ENCODE results near the gene CCDC85C. TPM values are rescaled to one million over a fixed set of nuclear protein-coding genes. Genes with fewer than 3 reads are reported as not detected.
A peak's percentile ranks its signal among the peaks of the same experiment; 100 is the strongest.

The CCDC85C gene
- total RNA-seq, 2 donors from 2014 or later = 35.1 to 47.2 TPM

- intact Hi-C loops (cut with DNase I) = loop anchor here (1.0 to 10.0 kb wide), 3 partner anchors 111 to 376 kb away; partner anchors contain the start of gene EML1
- WGBS = 38% methylated on average over 21 of the region's 21 CpGs
- Histone ChIP-seq H3K4me1 (replicated peaks) (peaks cover 10% of the 10 kb centered on the region), H3K9me3 (no peaks in the 10 kb centered on the region), H3K36me3 (peaks cover 0 to 4% of the 10 kb centered on the region in 2 donors), H3K4me3 (no peak overlapping the region), H3K27me3 (replicated peaks; ENCODE audit: insufficient read depth) (no peaks in the 10 kb centered on the region), H3K27ac (no peak overlapping the region)
- DNase-seq (ENCODE audit: low spot score) = peak; percentile 73
- peak; percentile 42 for TF ChIP-seq POLR2AphosphoS5 (IDR thresholded peaks at IDR 0.05)
- TF ChIP-seq POLR2A (IDR thresholded peaks at IDR 0.05) = no peak
- peak; percentile 97 to 98 (median 98) for TF ChIP-seq CTCF (IDR thresholded peaks at IDR 0.05)
Measured at GRCh38 chr14:99518441-99519346, 85.3 kb downstream of the CCDC85C start.

- no peaks in the 10 kb centered on the region for H3K27me3 ChIP-seq (replicated peaks; ENCODE audit: insufficient read depth)
- DNase-seq (ENCODE audit: low spot score) = no peak
- H3K27ac ChIP-seq = no peak overlapping the region
- WGBS = 67% methylated on average over 8 of the region's 16 CpGs
- H3K36me3 ChIP-seq = peaks cover 0 to 4% of the 10 kb centered on the region in 2 donors
- intact Hi-C loops (cut with DNase I) = loop anchor here (1.0 to 10.0 kb wide), 3 partner anchors 111 to 377 kb away; partner anchors contain the start of gene EML1
- peaks cover 1% of the 10 kb centered on the region for H3K4me1 ChIP-seq (replicated peaks)
- TF ChIP-seq CTCF (IDR thresholded peaks at IDR 0.05) (no peak), POLR2AphosphoS5 (IDR thresholded peaks at IDR 0.05) (no peak), POLR2A (IDR thresholded peaks at IDR 0.05) (no peak)
- no peak overlapping the region for H3K4me3 ChIP-seq
- no peaks in the 10 kb centered on the region for H3K9me3 ChIP-seq
Measured at GRCh38 chr14:99517643-99518381, 86.2 kb downstream of the CCDC85C start.

GRCh38 chr14:99516871-99517642 lies 87.0 kb downstream of the CCDC85C start:
- H3K4me1 ChIP-seq (replicated peaks) = no peaks in the 10 kb centered on the region
- TF ChIP-seq POLR2A (IDR thresholded peaks at IDR 0.05) = no peak
- no peak for TF ChIP-seq POLR2AphosphoS5 (IDR thresholded peaks at IDR 0.05)
- TF ChIP-seq CTCF (IDR thresholded peaks at IDR 0.05) = no peak
- intact Hi-C loops (cut with DNase I) = loop anchor here (10.0 kb wide), 2 partner anchors 278 to 378 kb away; partner anchors contain the start of gene EML1
- WGBS = 80% methylated on average over 9 of the region's 14 CpGs
- no peaks in the 10 kb centered on the region for H3K9me3 ChIP-seq
- no peak overlapping the region for H3K27ac ChIP-seq
- no peak overlapping the region for H3K4me3 ChIP-seq
- no peak for DNase-seq (ENCODE audit: low spot score)
- peaks cover 0 to 4% of the 10 kb centered on the region in 2 donors for H3K36me3 ChIP-seq
- H3K27me3 ChIP-seq (replicated peaks; ENCODE audit: insufficient read depth) = no peaks in the 10 kb centered on the region

- DNase-seq (ENCODE audit: low spot score) = no peak
- intact Hi-C loops (cut with DNase I) = loop anchor here (10.0 kb wide), 2 partner anchors 278 to 378 kb away; partner anchors contain the start of gene EML1
- Histone ChIP-seq H3K9me3 (no peaks in the 10 kb centered on the region), H3K27me3 (replicated peaks; ENCODE audit: insufficient read depth) (no peaks in the 10 kb centered on the region), H3K36me3 (peaks cover 0 to 4% of the 10 kb centered on the region in 2 donors), H3K27ac (no peak overlapping the region), H3K4me1 (replicated peaks) (no peaks in the 10 kb centered on the region), H3K4me3 (no peak overlapping the region)
- no peak for TF ChIP-seq POLR2A (IDR thresholded peaks at IDR 0.05)
- TF ChIP-seq POLR2AphosphoS5 (IDR thresholded peaks at IDR 0.05) = no peak
- TF ChIP-seq CTCF (IDR thresholded peaks at IDR 0.05) = no peak
- WGBS = 76% methylated on average over 22 of the region's 24 CpGs
Measured at GRCh38 chr14:99516156-99516870, 87.7 kb downstream of the CCDC85C start.

Data from prostate gland (tissue), 2 donors.